GM12801 (cell line): ENCODE data around the gene GOLGA5.

ENCODE experiments used
- TF ChIP-seq, protein P1 (sequence below): IDR thresholded peaks from one replicate; pipeline ENCODE4 v1.5.1; 2011; ENCODE audit warnings: control low read depth; ENCODE audit not compliant: insufficient read length; ENCODE audit errors: extremely low read depth

The GOLGA5 gene, protein sequence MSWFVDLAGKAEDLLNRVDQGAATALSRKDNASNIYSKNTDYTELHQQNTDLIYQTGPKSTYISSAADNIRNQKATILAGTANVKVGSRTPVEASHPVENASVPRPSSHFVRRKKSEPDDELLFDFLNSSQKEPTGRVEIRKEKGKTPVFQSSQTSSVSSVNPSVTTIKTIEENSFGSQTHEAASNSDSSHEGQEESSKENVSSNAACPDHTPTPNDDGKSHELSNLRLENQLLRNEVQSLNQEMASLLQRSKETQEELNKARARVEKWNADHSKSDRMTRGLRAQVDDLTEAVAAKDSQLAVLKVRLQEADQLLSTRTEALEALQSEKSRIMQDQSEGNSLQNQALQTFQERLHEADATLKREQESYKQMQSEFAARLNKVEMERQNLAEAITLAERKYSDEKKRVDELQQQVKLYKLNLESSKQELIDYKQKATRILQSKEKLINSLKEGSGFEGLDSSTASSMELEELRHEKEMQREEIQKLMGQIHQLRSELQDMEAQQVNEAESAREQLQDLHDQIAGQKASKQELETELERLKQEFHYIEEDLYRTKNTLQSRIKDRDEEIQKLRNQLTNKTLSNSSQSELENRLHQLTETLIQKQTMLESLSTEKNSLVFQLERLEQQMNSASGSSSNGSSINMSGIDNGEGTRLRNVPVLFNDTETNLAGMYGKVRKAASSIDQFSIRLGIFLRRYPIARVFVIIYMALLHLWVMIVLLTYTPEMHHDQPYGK

DNA sequence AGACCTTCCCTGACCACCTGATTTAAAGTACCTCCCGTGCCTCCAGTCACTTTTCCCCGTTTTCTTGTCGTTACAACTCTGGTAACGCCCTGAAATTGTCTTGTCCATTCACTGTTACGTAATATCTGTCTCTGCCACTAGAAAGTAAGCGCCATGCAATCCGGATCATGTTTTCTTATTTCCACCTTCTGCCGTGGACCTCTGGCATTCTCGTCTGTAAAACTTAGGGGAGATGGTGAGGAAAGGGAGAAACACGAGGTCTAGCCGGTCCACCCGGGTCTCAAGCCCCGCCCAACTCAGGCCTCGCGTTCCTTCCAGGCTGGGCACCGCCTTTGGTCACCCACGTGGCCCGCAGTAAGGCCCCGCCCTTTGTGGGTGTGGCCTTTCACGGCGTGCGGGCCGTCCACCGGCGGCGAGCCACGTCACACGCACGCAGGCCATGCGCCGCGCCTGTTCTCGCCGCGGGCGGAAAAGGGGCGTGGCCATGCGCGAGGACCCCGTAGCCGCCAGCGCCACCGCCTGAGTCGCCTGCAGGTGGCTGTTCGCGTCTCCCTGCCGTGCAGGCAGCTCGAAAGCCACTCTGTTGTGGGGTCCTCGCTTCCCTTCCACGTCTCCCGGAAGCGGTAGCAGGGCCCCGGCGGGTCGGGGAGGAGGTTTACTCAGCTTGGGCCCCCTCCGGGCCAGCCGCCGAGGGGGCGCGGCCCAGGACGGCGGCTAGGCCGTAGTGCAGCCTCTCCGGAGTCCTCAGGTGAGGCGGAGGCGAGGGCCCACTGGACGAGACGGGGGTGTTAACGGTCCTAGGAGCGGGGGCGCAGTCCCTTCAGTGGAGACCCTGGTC is at the start of gene GOLGA5:
GOLGA5 (plus strand) TSS at position 597 of the 838 bp plus-strand sequence. CDS start 3,133 bp downstream, outside the sequence.
- TF ChIP-seq, protein P1, sequence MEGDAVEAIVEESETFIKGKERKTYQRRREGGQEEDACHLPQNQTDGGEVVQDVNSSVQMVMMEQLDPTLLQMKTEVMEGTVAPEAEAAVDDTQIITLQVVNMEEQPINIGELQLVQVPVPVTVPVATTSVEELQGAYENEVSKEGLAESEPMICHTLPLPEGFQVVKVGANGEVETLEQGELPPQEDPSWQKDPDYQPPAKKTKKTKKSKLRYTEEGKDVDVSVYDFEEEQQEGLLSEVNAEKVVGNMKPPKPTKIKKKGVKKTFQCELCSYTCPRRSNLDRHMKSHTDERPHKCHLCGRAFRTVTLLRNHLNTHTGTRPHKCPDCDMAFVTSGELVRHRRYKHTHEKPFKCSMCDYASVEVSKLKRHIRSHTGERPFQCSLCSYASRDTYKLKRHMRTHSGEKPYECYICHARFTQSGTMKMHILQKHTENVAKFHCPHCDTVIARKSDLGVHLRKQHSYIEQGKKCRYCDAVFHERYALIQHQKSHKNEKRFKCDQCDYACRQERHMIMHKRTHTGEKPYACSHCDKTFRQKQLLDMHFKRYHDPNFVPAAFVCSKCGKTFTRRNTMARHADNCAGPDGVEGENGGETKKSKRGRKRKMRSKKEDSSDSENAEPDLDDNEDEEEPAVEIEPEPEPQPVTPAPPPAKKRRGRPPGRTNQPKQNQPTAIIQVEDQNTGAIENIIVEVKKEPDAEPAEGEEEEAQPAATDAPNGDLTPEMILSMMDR: no peak

GRCh38 chr14:92747701-92748258 is 46.3 kb upstream of the GOLGA5 start:
- TF ChIP-seq, protein P1: no peak

GRCh38 chr14:92748259-92749016 is 45.7 kb upstream of the GOLGA5 start, which contains the start of gene LGMN:
Gene LGMN (minus strand): TSS chr14:92748627. CDS start chr14:92732786, 15,841 bp downstream.
- TF ChIP-seq, protein P1: no peak

GRCh38 chr14:92750994-92751400 is 43.1 kb upstream of the GOLGA5 start:
- TF ChIP-seq, protein P1: no peak

GRCh38 chr14:92751819-92752218 is 42.3 kb upstream of the GOLGA5 start:
- TF ChIP-seq, protein P1: no peak

GRCh38 chr14:92753250-92753649 is 40.9 kb upstream of the GOLGA5 start:
- TF ChIP-seq, protein P1: no peak
